HEK293 (cell line): ENCODE results near the gene CYP4F3.
"Not testable (repeated sequence)": the region's sequence is repeated elsewhere in the genome, so short reads cannot be mapped to it uniquely, and the experiment has no call there.

Experiments used
- CTCF ChIA-PET: fragments of 350-600 bp; formaldehyde crosslinking; extraction: SDS; loops from one replicate; lab custom pipeline; 2021; ENCODE audit warnings: antibody characterized with exemption; lab: Yijun Ruan, JAX
- POLR2A ChIA-PET: fragments of 300-600 bp; formaldehyde crosslinking; extraction: SDS; loops from one replicate; lab custom pipeline; 2020; ENCODE audit warnings: antibody characterized with exemption, inconsistent platforms; lab: Yijun Ruan, JAX
- H3K27ac ChIP-seq: fragments of 200-500 bp; sonication (Bioruptor generic); 2 replicates; pipeline ENCODE4 v1.5.1; 2014; ENCODE audit warnings: low read depth, low read length, control low read depth, inconsistent platforms; ENCODE audit errors: extremely low read depth
- H3K36me3 ChIP-seq, 2 experiments: fragments of 200-500 bp in 1 of 2; sonication (Bioruptor generic) in 1 of 2; 1 replicate in 1 of 2; 2 replicates in 1 of 2; pipeline ENCODE4 v1.5.1; 2014 to 2017; ENCODE audit warnings: inconsistent platforms in 2 of 2, low read length in 2 of 2; ENCODE audit not compliant: control insufficient read depth in 2 of 2, insufficient read depth in 1 of 2
- H3K4me1 ChIP-seq: fragments of 200-500 bp; sonication (Bioruptor generic); 2 replicates; pipeline ENCODE4 v1.5.1; 2014; ENCODE audit warnings: mild to moderate bottlenecking, low read length, inconsistent platforms; ENCODE audit not compliant: control insufficient read depth, insufficient read depth
- H3K4me3 ChIP-seq: 2 replicates; pipeline ENCODE4 v1.5.1; 2011; ENCODE audit warnings: low read depth, mild to moderate bottlenecking, control low read depth, low read length, moderate library complexity
- H3K9me3 ChIP-seq: fragments of 200-500 bp; sonication (Bioruptor generic); 2 replicates; pipeline ENCODE4 v1.5.1; 2014; ENCODE audit warnings: low read depth, low read length, inconsistent platforms; ENCODE audit not compliant: control insufficient read depth, insufficient read depth
- BCL11A ChIP-seq: fragments of 450-650 bp; formaldehyde crosslinking; IDR thresholded peaks from 2 replicates; pipeline ENCODE4 v1.5.1; 2016; ENCODE audit warnings: low read depth, missing biosample characterization, missing genetic modification characterization
- EGR2 ChIP-seq: fragments of 450-650 bp; formaldehyde crosslinking; IDR thresholded peaks from 2 replicates; pipeline ENCODE4 v1.5.1; 2016; ENCODE audit warnings: low read depth, missing biosample characterization, missing genetic modification characterization
- GFI1B ChIP-seq: fragments of 450-650 bp; formaldehyde crosslinking; IDR thresholded peaks from 2 replicates; pipeline ENCODE4 v1.5.1; 2016; ENCODE audit warnings: missing biosample characterization, missing genetic modification characterization
- HOXC10 ChIP-seq: sonication (generic); formaldehyde crosslinking; IDR thresholded peaks from 2 replicates; pipeline ENCODE4 v1.8.1; 2023; ENCODE audit warnings: mild to moderate bottlenecking, missing genetic modification reagents
- INSM2 ChIP-seq: fragments of 450-650 bp; formaldehyde crosslinking; IDR thresholded peaks from 2 replicates; pipeline ENCODE4 v1.5.1; 2016; ENCODE audit warnings: missing biosample characterization, missing genetic modification characterization
- KLF16 ChIP-seq: fragments of 450-650 bp; formaldehyde crosslinking; IDR thresholded peaks from 2 replicates; pipeline ENCODE4 v1.5.1; 2017; ENCODE audit warnings: missing biosample characterization, missing genetic modification characterization
- KLF8 ChIP-seq: fragments of 450-650 bp; formaldehyde crosslinking; IDR thresholded peaks from 2 replicates; pipeline ENCODE4 v1.5.1; 2016; ENCODE audit warnings: missing biosample characterization, missing genetic modification characterization
- SCRT1 ChIP-seq: fragments of 450-650 bp; formaldehyde crosslinking; IDR thresholded peaks from 2 replicates; pipeline ENCODE4 v1.5.1; 2016; ENCODE audit warnings: missing biosample characterization, missing genetic modification characterization, borderline replicate concordance
- ZNF138 ChIP-seq: fragments of 450-650 bp; formaldehyde crosslinking; IDR thresholded peaks from 2 replicates; pipeline ENCODE4 v1.5.1; 2016; ENCODE audit warnings: missing biosample characterization, missing genetic modification characterization, borderline replicate concordance
- ZNF350 ChIP-seq: fragments of 450-650 bp; formaldehyde crosslinking; IDR thresholded peaks from 2 replicates; pipeline ENCODE4 v1.5.0; 2017; ENCODE audit warnings: missing biosample characterization, mild to moderate bottlenecking, missing genetic modification characterization
- ZNF398 ChIP-seq: fragments of 450-650 bp; formaldehyde crosslinking; IDR thresholded peaks from 2 replicates; pipeline ENCODE4 v1.5.1; 2017; ENCODE audit warnings: missing biosample characterization, missing genetic modification characterization
- ZNF48 ChIP-seq: fragments of 450-650 bp; formaldehyde crosslinking; IDR thresholded peaks from 2 replicates; pipeline ENCODE4 v1.5.1; 2016; ENCODE audit warnings: missing biosample characterization, missing genetic modification characterization
- ZNF558 ChIP-seq: fragments of 450-650 bp; formaldehyde crosslinking; IDR thresholded peaks from 2 replicates; pipeline ENCODE4 v1.5.1; 2016; ENCODE audit warnings: missing biosample characterization, missing genetic modification characterization
- ZNF560 ChIP-seq: fragments of 450-650 bp; formaldehyde crosslinking; IDR thresholded peaks from 2 replicates; pipeline ENCODE4 v1.5.1; 2017; ENCODE audit warnings: missing biosample characterization, missing genetic modification characterization, borderline replicate concordance
- ZNF571 ChIP-seq: fragments of 450-650 bp; formaldehyde crosslinking; IDR thresholded peaks from 2 replicates; pipeline ENCODE4 v1.5.0; 2017; ENCODE audit warnings: missing biosample characterization, missing genetic modification characterization
- ZNF623 ChIP-seq: fragments of 450-650 bp; formaldehyde crosslinking; IDR thresholded peaks from 2 replicates; pipeline ENCODE4 v1.5.1; 2016; ENCODE audit warnings: missing biosample characterization, missing genetic modification characterization
- ZNF624 ChIP-seq: fragments of 450-650 bp; formaldehyde crosslinking; IDR thresholded peaks from 2 replicates; pipeline ENCODE4 v1.5.1; 2017; ENCODE audit warnings: missing biosample characterization, missing genetic modification characterization
- ZNF660 ChIP-seq: fragments of 450-650 bp; IDR thresholded peaks from 2 replicates; pipeline ENCODE4 v1.5.1; 2018; ENCODE audit warnings: missing biosample characterization, mild to moderate bottlenecking, missing genetic modification characterization
- ZNF677 ChIP-seq: fragments of 450-650 bp; IDR thresholded peaks from 2 replicates; pipeline ENCODE4 v1.5.0; 2018; ENCODE audit warnings: missing biosample characterization, mild to moderate bottlenecking, missing genetic modification characterization, moderate library complexity
- ZNF768 ChIP-seq: fragments of 450-650 bp; formaldehyde crosslinking; IDR thresholded peaks from 2 replicates; pipeline ENCODE4 v1.5.1; 2018; ENCODE audit warnings: missing biosample characterization, mild to moderate bottlenecking, missing genetic modification characterization
- ZNF792 ChIP-seq: fragments of 450-650 bp; formaldehyde crosslinking; IDR thresholded peaks from 2 replicates; pipeline ENCODE4 v1.5.1; 2016; ENCODE audit warnings: missing biosample characterization, missing genetic modification characterization
- ZNF837 ChIP-seq: fragments of 450-650 bp; formaldehyde crosslinking; IDR thresholded peaks from 2 replicates; pipeline ENCODE4 v1.5.1; 2016; ENCODE audit warnings: missing biosample characterization, missing genetic modification characterization
- ZSCAN16 ChIP-seq: fragments of 450-650 bp; formaldehyde crosslinking; IDR thresholded peaks from 2 replicates; pipeline ENCODE4 v1.5.1; 2016; ENCODE audit warnings: missing biosample characterization, missing genetic modification characterization
- ZSCAN23 ChIP-seq: fragments of 450-650 bp; formaldehyde crosslinking; IDR thresholded peaks from 2 replicates; pipeline ENCODE4 v1.5.1; 2016; ENCODE audit warnings: missing biosample characterization, missing genetic modification characterization
- TF ChIP-seq, protein P1 (sequence below): fragments of 450-650 bp; formaldehyde crosslinking; IDR thresholded peaks from 2 replicates; pipeline ENCODE4 v1.5.1; 2017; ENCODE audit warnings: missing biosample characterization, missing genetic modification characterization
- TF ChIP-seq, protein P2 (sequence below): sonication (generic); formaldehyde crosslinking; IDR thresholded peaks from 2 replicates; pipeline ENCODE4 v1.8.1; 2022; ENCODE audit warnings: mild to moderate bottlenecking, moderate library complexity, missing genetic modification reagents

Gene CYP4F3

DNA sequence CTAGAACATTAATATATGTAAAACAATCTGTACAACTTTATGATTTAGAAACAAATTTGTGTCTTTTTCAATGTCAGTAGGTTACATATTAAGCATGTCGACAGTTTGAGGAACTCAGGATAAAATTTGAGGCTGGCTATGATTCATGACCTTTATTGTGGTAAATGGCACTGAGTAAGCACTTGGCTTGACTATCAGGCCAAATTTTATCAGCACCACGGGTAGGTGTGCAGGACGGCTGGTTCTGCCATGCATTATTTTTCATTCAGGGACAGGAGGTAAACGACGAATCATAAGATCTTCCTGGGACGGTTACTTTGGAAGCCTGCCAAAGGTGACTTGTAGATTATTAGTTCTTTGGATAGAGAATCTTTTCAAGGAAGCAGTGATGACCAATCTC lies 45.6 kb upstream of the CYP4F3 start (continued):
- TF ChIP-seq, protein P1, sequence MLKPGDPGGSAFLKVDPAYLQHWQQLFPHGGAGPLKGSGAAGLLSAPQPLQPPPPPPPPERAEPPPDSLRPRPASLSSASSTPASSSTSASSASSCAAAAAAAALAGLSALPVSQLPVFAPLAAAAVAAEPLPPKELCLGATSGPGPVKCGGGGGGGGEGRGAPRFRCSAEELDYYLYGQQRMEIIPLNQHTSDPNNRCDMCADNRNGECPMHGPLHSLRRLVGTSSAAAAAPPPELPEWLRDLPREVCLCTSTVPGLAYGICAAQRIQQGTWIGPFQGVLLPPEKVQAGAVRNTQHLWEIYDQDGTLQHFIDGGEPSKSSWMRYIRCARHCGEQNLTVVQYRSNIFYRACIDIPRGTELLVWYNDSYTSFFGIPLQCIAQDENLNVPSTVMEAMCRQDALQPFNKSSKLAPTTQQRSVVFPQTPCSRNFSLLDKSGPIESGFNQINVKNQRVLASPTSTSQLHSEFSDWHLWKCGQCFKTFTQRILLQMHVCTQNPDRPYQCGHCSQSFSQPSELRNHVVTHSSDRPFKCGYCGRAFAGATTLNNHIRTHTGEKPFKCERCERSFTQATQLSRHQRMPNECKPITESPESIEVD (tag by site-specific recombination): no peak
- TF ChIP-seq KLF8 (tag by site-specific recombination) (no peak), BCL11A (tag by site-specific recombination) (no peak), ZNF398 (tag by site-specific recombination) (no peak), HOXC10 (CRISPR knock-in tag) (no peak), EGR2 (tag by site-specific recombination) (no peak), ZNF138 (tag by site-specific recombination) (no peak), ZNF677 (tag by site-specific recombination) (no peak)

- not testable (repeated sequence) for H3K27ac ChIP-seq
Observed at GRCh38 chr19:15607978-15608925, 32.4 kb upstream of the CYP4F3 start.

DNA sequence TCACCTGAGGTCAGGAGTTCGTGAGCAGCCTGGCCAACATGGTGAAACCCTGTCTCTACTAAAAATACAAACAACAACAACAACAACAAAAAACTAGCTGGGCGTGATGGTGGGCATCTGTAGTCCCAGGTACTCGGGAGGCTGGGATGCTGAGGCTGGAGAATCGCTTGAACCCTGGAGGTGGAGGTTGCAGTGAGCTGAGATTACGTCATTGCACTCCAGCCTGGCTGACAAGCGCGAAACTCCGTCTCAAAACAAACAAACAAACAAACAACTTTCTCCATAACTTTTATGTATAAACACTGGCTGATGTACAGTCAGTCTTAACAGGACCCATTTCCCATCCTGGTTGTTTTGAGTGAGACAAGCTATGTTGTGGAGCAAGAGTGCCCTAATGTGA lies 31.4 kb upstream of the CYP4F3 start:
- CTCF ChIA-PET: interaction anchor here (1.0 kb wide), 1 partner anchor 25 kb away, joined by 3 read pairs; no protein-coding TSS in a partner anchor
- Histone ChIP-seq H3K36me3 (no peaks in the 10 kb centered on the region), H3K4me1 (no peaks in the 10 kb centered on the region), H3K4me3 (no peak overlapping the region), H3K27ac (no peak overlapping the region), H3K9me3 (no peaks in the 10 kb centered on the region)
- TF ChIP-seq ZNF768 (no peak), ZNF560 (no peak), ZSCAN23 (tag by site-specific recombination) (no peak), ZSCAN16 (no peak), ZNF792 (tag by site-specific recombination) (no peak), ZNF837 (no peak), KLF8 (tag by site-specific recombination) (no peak), ZNF623 (tag by site-specific recombination) (no peak), ZNF571 (tag by site-specific recombination) (no peak), KLF16 (tag by site-specific recombination) (no peak), ZNF660 (tag by site-specific recombination) (no peak), GFI1B (no peak), ZNF624 (no peak), INSM2 (no peak), ZNF558 (tag by site-specific recombination) (no peak), SCRT1 (tag by site-specific recombination) (no peak), ZNF48 (no peak), ZNF350 (no peak)
- TF ChIP-seq, protein P2, sequence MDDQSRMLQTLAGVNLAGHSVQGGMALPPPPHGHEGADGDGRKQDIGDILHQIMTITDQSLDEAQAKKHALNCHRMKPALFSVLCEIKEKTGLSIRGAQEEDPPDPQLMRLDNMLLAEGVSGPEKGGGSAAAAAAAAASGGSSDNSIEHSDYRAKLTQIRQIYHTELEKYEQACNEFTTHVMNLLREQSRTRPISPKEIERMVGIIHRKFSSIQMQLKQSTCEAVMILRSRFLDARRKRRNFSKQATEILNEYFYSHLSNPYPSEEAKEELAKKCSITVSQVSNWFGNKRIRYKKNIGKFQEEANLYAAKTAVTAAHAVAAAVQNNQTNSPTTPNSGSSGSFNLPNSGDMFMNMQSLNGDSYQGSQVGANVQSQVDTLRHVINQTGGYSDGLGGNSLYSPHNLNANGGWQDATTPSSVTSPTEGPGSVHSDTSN (CRISPR knock-in tag): no peak
- POLR2A ChIA-PET: no interaction called here

More at GRCh38 chr19:15607978-15608925, 32.4 kb upstream of the CYP4F3 start:
- H3K36me3 ChIP-seq, H3K4me3 ChIP-seq, H3K9me3 ChIP-seq, H3K4me1 ChIP-seq, CTCF ChIA-PET: not testable (repeated sequence)
- POLR2A ChIA-PET: interaction anchor here (0.7 kb wide), 1 partner anchor 910 kb away, joined by 3 read pairs; no protein-coding TSS in a partner anchor
